GM12878 (cell line): ENCODE results near the gene RBM26. TPM values are rescaled to one million over a fixed set of nuclear protein-coding genes. Genes with fewer than 3 reads are reported as not detected.

ENCODE experiments used
- CBX5 ChIP-seq: sonication (generic); IDR thresholded peaks from 2 replicates; pipeline ENCODE4 v1.6.1; 2016; ENCODE audit warnings: low read depth, moderate library complexity, mild to moderate bottlenecking, inconsistent platforms
- CEBPB ChIP-seq, 2 experiments: fragments of 150-350 bp in 1 of 2; IDR thresholded peaks; 2 replicates each; pipeline ENCODE4 v1.6.1; 2012 to 2014; ENCODE audit warnings: low read depth in 2 of 2, low read length in 2 of 2, borderline replicate concordance in 1 of 2, inconsistent platforms in 1 of 2
- CHD2 ChIP-seq: IDR thresholded peaks from 2 replicates; pipeline ENCODE4 v1.6.1; 2011; ENCODE audit warnings: low read depth, low read length, improper control_type of control experiment, borderline replicate concordance
- CTCF ChIP-seq, 3 experiments: IDR thresholded peaks in 2 of 3; conservative IDR thresholded peaks in 1 of 3; 2 replicates each; pipeline ENCODE4 v1.5.1; 2011; ENCODE audit warnings: low read depth in 3 of 3, low read length in 3 of 3, mild to moderate bottlenecking in 3 of 3, control low read depth in 2 of 3, moderate library complexity in 2 of 3, inconsistent platforms in 1 of 3, mixed read lengths in 1 of 3; ENCODE audit not compliant: control insufficient read depth in 2 of 3, insufficient read depth in 1 of 3; ENCODE audit errors: extremely low read depth in 1 of 3
- NBN ChIP-seq: fragments of 450-650 bp; IDR thresholded peaks from 2 replicates; pipeline ENCODE4 v1.6.1; 2016
- ZNF592 ChIP-seq: fragments of 450-650 bp; IDR thresholded peaks from 2 replicates; pipeline ENCODE4 v1.6.1; 2017; ENCODE audit warnings: mild to moderate bottlenecking, moderate library complexity
- polyA plus RNA-seq, 11 experiments: library from polyadenylated mRNA; depleted of rRNA in 4 of 11; unstranded in 6 of 11; stranded (reverse) in 5 of 11; fragments of >200 nt; fragmentation: Nextera tagmentation in 4 of 11; fragmentation: Illumina TruSeq in 1 of 11; extraction: Ambion mirVana in 4 of 11; extraction: Trizol in 1 of 11; gene quantifications; 1 replicate in 1 of 11; 2 replicates in 10 of 11; pipeline versions ENCODE4 v1.2.1 to v1.2.3, GENCODE V29; 2011 to 2016; ENCODE audit warnings: inconsistent platforms in 2 of 11, missing spikeins in 2 of 11, low read depth in 1 of 11
- total RNA-seq, 4 experiments: library from RNA; depleted of rRNA in 3 of 4; stranded (reverse); fragments of >200 nt in 3 of 4; fragmentation: Illumina TruSeq in 1 of 4; extraction: Trizol in 1 of 4; gene quantifications; 2 replicates each; pipeline versions ENCODE4 v1.2.1 to v1.2.3, GENCODE V29; 2013 to 2021

The RBM26 gene
- total and polyA plus RNA-seq, 10 of the 15 experiments (the other 5 are each of a cell fraction or from before 2014, with no cell fraction given), result 17.6 to 71.3 (median 38.9) TPM

GRCh38 chr13:79393564-79394249 is 12.3 kb downstream of the RBM26 start (continued):
- no peak for TF ChIP-seq ZNF592
- peak; percentile 66; the same call in 1 of the 2 replicates for TF ChIP-seq CBX5
- TF ChIP-seq CTCF (IDR thresholded peaks at IDR 0.05 in 2 of 3, conservative IDR thresholded peaks at IDR 0.05 in 1 of 3; ENCODE audit: control insufficient read depth in 2 of 3, extremely low read depth in 1 of 3, insufficient read depth in 1 of 3, low read depth in 3 of 3, low read length in 3 of 3), result no peak
- no peak for TF ChIP-seq NBN
- no peak for TF ChIP-seq CEBPB (IDR thresholded peaks at IDR 0.05; ENCODE audit: borderline replicate concordance in 1 of 2, low read depth in 2 of 2, low read length in 2 of 2)
- TF ChIP-seq CHD2, result no peak
